GM18517 (cell line): ENCODE results near the gene USP49.

Experiments used
- ATAC-seq: cut with Tn5 transposase; IDR thresholded peaks from one replicate; pipeline ENCODE4 v1.9.1; 2021; ENCODE audit warnings: mild to moderate bottlenecking, moderate library complexity; ENCODE audit not compliant: unreplicated experiment

USP49 gene

GRCh38 chr6:41878246-41878645 is 16.9 kb downstream of the USP49 start:
- no peak for ATAC-seq

GRCh38 chr6:41877051-41877680 is 18.0 kb downstream of the USP49 start:
- ATAC-seq = no peak

- no peak for ATAC-seq
Observed at GRCh38 chr6:41874741-41875140, 20.4 kb downstream of the USP49 start.

- no peak for ATAC-seq
Observed at GRCh38 chr6:41872147-41872546, 23.0 kb downstream of the USP49 start.

DNA sequence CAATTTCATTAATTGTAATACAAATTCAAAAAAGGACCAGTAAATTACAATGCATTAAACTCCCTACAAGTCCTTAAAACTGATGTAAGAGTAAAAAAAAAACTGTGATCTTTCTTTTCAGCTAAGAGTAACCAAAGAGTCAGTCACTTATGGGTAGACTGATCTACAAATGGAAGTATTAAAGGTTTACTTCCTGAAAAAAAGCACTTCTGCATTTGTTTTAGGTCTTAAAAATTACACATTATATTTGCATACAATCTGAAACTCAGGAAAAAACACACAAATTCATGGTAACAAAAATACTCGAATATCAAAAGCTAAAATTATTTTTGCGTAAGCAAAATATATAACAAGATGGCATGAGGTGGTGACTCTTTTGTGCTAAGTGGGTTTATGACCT is 23.5 kb downstream of the USP49 start:
- no peak for ATAC-seq

DNA sequence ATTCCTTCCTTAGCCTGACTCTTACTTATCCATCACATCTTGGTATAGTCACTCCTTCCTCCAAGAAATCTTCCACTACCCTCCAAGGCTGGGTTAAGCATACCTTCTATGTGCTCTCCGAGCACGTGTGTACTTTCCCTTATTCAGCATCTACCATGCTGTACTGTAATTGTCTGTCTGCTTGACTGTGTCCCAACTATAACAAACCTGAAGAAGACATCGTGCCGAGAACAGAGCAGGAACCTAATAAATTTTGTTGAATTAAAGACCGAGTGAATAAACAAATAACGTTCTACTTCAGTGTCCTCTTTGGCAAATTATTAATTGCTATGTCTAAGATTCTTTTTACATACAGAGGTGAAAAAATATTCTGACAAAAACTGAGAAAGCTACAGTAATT is 35.8 kb downstream of the USP49 start:
- ATAC-seq = no peak

DNA sequence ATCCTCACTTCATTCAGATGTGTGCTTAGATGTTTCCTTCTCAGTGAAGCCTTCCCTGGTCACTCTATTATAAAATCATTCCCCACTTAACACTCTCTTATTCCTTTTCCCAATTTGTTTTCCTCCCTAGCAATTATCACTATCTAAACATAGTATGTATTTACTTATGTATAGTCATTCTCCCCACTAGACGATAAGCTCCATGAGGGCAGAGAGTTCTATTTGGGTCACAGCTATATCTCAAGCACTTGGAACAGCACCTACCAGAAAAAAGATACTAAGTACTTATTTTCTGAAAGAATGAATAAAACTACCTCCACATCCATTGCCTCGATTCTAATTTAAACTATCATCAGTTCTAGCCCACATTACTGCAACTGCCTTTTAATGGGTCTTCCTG is 36.5 kb downstream of the USP49 start:
- no peak for ATAC-seq

DNA sequence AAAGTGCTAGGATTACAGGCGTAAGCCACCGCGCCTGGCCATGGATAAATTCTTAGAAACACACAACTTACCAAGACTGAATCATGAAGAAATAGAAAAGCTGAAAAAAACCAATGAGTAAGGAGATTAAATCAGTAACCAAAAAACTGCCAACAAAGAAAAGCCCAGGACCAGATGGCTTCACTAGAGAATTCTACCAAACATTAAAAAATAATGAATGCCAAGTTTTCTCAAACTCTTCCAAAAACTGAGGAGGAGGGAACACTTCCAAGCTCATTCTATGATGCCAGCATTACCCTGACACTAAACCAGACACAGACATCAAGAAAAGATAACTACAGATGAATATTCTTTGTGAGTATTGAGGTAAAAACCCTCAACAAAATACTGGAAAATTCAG is 44.3 kb downstream of the USP49 start:
- no peak for ATAC-seq

DNA sequence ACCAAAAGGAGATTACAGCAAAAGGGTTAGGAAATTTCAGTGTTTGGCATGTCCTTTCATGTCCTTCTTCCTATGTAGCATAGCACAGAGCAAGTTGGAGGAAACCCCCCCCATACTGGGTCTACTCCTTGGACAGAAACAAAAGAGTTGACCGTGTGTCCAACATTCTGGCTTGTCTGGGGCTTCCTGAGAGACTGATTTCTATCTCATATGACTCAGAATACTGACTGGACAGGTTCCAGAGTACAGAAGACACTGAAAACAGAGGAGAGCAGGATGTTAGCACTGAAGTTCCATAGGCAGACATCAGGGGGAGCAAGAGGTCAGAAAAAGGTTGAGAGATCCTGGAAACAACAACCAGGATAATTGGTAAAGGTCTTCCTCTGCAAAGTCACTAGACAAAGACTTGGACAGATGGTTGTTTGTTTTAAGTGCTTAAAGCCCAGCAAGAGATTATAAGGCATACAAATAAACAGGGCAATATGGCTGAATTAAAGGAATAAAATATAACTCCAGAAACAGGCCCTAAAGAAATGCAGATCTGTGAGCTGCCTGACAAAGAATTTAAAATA is 48.4 kb downstream of the USP49 start:
- no peak for ATAC-seq

DNA sequence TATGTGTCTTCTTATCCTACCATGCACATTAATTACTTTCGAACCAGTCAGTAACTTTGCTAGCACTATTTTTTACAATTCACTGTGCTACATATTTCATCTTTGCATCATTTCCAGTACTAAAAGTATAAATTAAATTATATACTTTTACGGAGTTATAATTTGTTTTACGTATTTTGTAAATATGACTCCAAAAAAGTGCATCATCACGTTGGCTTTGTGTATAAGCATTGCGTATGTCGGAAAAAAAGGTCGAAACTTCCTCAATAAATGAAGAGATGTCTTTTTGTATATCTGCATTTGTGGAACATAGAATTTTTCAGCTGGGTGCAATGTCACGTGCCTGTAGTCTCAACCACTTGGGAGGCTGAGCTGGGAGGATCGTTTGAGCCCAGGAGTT is 52.0 kb downstream of the USP49 start:
- no peak for ATAC-seq

DNA sequence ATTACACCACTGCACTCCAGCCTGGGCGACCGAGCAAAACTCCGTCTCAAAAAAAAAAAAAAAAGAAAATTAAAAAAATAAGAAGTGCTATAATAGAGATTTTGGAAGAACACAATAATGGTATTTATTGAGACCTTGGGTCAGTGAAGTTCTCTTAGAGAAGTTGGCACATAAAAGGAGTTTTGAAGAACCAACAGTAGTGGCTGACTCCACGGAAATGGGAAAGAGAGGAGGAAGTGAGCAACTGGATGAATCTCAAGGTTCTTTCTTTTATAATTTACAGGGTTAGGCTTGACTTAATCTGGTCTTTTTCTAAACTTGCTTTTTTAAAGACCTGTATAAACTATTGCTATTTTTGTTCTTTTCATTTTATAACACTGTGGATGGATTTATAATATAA is 54.8 kb downstream of the USP49 start:
- no peak for ATAC-seq

- ATAC-seq = no peak
Observed at GRCh38 chr6:41836660-41837052, 58.5 kb downstream of the USP49 start.

DNA sequence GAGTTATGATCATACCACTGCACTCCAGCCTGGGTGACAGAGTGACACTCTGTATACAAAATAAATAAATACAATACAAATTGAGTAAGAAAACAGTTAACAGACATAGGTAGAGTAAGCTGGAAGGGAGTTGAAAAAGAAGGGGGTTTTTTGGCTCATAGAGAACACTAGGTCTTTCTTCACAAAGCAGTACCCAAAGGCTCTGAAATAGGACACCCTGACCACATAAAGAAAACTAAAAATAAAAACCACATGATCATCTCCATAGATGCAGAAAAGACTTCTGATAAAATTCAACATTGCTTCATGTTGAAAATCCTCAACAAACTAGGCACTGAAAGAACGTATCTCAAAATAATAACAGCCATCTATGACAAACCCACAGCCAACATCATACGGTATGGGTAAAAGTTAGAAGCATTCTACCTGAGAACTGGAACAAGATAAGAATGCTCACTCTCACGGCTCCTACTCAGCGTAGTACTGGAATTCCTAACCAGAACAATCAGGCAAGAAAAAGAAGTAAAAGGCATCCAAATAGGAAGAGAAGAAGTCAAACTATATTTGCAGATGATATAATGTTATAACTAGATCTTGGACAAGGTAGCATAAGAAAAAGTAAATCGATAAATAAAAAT is 59.0 kb downstream of the USP49 start:
- no peak for ATAC-seq

DNA sequence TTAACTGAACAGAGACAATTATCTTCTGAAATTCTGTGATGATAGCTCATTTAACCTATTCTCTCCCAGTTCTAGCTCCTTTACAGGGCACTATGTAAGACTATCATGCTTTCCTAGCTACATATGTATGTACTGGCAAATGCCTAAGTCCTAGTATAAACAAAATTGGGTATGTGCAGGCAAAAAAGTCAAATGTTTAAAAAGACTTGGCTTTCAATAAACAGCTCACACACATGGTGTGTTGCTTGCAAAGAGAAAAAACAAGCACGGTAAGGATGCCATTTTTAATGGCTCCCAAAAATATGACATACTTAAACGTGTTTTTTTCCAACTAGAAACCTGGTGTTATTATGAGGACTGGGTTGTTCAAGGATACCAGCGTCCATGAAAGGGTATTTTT is 62.9 kb downstream of the USP49 start:
- ATAC-seq = no peak

- ATAC-seq = no peak
Observed at GRCh38 chr6:41826343-41827022, 68.7 kb downstream of the USP49 start.

DNA sequence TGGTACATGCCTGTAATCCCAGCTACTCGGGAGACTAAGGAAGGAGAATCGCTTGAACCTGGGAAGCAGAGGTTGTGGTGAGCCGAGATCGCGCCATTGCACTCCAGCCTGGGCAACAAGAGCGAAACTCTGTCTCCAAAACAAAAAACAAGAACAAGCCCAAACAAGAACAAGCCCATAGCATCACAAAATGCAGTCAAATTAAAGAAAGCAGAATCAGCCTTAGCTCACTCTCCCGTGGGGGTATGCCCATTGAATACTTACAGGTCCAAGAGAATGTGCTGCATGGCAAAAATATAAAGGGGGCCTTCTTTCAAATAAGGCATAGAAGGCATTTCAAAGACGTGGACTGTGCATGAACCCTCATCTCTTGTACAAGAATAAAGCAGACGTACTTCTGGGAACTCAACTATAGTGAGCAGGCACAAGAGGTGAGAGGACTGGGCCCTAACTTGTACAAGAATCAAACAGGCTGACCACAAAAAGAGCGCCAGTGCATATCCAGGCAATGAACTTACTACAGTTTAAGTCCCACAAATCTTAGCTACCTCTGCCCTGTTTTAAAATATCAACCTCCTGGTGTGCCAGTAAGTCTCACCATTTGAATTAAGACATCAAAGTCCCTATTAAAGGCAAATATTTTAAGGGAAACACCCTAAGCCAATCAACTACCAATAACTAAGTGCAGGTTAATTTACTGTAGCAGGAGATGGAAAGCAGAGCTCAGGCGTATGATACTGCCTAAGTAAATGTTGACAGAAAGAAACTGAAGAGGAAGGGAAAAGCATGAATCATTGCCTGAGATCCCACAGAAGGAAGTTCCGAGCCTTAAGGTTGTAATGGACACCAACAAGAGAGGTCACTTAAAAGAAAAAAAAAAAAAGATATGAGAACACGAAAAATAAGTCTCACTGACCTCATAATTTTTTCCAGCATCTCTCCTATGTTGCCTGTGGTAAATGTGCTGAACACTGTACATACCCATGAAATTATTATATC is 70.3 kb downstream of the USP49 start:
- ATAC-seq = no peak

- no peak for ATAC-seq
Observed at GRCh38 chr6:41823178-41823577, 72.0 kb downstream of the USP49 start.

GRCh38 chr6:41822021-41822420 is 73.2 kb downstream of the USP49 start:
- ATAC-seq = no peak

DNA sequence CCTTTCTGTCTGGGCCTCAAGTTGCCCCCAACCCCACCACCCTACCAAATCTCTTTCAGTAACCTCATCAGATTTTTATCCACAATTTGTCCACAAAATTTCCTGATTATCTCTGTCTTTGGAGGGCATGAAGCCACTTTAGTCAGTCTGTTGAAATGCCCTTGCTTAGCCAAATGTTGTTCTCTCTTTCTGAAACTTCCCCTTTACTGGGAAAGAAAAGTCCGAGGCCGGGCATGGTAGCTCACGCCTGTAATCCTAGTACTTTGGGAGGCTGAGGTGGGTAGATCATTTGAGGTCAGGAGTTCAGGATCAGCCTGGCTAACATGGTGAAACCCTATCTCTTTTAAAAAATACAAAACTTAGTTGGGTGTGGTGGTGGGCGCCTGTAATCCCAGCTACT is 73.9 kb downstream of the USP49 start:
- no peak for ATAC-seq

DNA sequence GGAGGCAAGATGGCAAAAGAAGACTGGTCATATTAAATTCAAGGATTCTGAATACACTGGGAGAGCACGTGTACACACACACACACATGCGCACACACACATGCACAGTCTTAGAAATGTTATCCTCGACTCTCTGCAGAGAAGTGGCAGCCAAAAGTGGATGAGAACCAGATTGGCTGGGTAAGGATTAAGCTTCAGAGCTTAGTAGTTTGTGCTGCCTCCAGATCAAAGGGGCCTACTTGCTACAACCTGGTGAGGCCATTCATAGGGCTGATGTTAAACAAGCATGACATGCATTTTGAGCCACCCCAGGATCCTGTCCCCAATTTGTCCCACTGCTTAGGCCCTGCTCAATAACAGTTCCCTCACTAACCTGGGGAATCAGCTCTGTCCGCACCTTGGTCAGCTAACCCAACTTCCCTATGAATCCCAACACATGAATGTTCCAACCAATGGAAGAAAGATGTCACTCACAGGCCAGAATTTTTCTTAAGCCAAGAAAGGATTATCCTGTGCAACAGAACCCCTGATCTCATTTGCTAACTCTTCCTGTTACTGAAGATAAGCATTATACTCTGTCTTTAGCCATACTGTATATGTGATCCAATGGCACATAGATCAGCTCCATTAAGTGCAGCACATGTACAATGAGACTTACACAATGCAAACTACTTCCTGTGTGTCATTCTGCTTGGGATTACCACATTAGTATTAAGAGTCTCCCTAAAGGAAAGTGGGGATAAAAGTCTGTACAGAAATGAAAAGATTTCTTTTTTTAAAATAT is 76.7 kb downstream of the USP49 start:
- ATAC-seq = no peak
